GM11168 (cell line): ENCODE results near the gene NHP2.

Experiments used
- in situ Hi-C: fragments of 300-500 bp; cut with MboI; formaldehyde crosslinking; loops from one replicate; pipeline ENCODE4 v1.12.0; 2022; ENCODE audit warnings: low sequenced_read_pairs; ENCODE audit not compliant: unreplicated experiment

The NHP2 gene

GRCh38 chr5:178116143-178116885 is 37.4 kb downstream of the NHP2 start:
- in situ Hi-C loops, result no loop called here

GRCh38 chr5:178115814-178116142 is 37.9 kb downstream of the NHP2 start:
- in situ Hi-C loops, result no loop called here

- in situ Hi-C loops, result no loop called here
Observed at GRCh38 chr5:178115136-178115813, 38.4 kb downstream of the NHP2 start.

GRCh38 chr5:178114325-178115135 is 39.2 kb downstream of the NHP2 start:
- in situ Hi-C loops, result no loop called here

- in situ Hi-C loops, result no loop called here
Observed at GRCh38 chr5:178113841-178114324, 39.8 kb downstream of the NHP2 start.

GRCh38 chr5:178113141-178113787 is 40.4 kb downstream of the NHP2 start, which contains the start of gene N4BP3:
N4BP3 (plus strand) TSS chr5:178113532; CDS start chr5:178119584, 6,052 bp downstream.
- in situ Hi-C loops, result no loop called here

GRCh38 chr5:178112545-178112944 is 41.1 kb downstream of the NHP2 start:
- in situ Hi-C loops, result no loop called here

GRCh38 chr5:178111925-178112324 is 41.8 kb downstream of the NHP2 start:
- in situ Hi-C loops, result no loop called here

- in situ Hi-C loops, result no loop called here
Observed at GRCh38 chr5:178110511-178110910, 43.2 kb downstream of the NHP2 start.

- in situ Hi-C loops, result no loop called here
Observed at GRCh38 chr5:178108966-178109365, 44.7 kb downstream of the NHP2 start.

- in situ Hi-C loops, result no loop called here
Observed at GRCh38 chr5:178108446-178108845, 45.2 kb downstream of the NHP2 start.

- in situ Hi-C loops, result no loop called here
Observed at GRCh38 chr5:178107756-178108310, 45.9 kb downstream of the NHP2 start.

- in situ Hi-C loops, result no loop called here
Observed at GRCh38 chr5:178106556-178107239, 47.0 kb downstream of the NHP2 start.

GRCh38 chr5:178106086-178106485 is 47.6 kb downstream of the NHP2 start:
- in situ Hi-C loops, result no loop called here

- in situ Hi-C loops, result no loop called here
Observed at GRCh38 chr5:178104492-178104891, 49.2 kb downstream of the NHP2 start.

- in situ Hi-C loops, result no loop called here
Observed at GRCh38 chr5:178103612-178104011, 50.1 kb downstream of the NHP2 start.
